HUDEP-2 (cell line): ENCODE data around the gene CAPN13.

Source experiments
- DNase-seq, 76 experiments: peaks; one replicate each; lab custom pipeline; 2025; ENCODE audit not compliant: unreplicated experiment in 76 of 76; lab: John Stamatoyannopoulos, UW

Gene CAPN13

DNA sequence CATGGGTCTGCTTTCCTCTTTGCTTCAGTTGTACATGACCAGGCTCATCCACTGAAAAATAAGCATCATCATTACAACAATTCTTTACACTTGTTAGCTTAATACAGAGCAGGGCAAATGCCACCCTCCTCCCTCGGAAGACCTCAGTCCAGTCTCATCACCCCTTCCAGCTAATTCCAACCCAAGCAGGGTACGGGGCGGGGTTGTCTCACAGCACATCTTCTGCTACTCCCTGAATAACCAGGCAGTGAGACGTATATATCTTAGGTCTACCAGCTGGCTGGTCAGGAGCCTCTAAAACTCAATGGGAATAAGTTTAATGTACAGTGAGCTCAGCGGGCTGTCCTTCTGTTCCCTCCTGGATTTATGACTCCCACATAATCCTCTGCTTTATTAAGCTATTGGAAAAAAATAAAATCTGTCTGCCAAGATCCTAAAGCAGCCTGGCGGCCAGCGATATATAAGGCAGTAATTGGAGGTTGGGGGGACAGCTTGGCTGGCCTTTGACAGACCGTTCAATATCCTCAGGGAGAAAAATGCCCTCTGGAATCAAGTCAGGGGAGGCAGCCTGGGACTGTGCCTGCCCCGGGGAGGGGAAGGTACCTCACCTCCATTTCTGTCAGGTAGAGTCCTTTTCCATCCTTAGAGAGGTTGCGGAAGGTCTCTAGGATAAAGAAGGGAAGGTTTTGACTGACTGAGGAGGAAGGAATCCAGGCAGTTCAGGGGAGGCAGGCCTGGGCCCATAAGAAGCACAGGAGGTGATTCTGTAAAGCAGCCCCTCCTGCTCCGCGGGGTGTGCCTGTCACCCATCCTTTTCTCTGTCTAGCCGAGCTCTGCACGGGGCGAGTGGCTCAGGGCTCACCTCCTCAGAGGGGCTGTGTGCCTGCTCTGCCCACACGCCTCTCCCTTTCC is 76.3 kb downstream of the CAPN13 start:
- DNase-seq = no peak

DNA sequence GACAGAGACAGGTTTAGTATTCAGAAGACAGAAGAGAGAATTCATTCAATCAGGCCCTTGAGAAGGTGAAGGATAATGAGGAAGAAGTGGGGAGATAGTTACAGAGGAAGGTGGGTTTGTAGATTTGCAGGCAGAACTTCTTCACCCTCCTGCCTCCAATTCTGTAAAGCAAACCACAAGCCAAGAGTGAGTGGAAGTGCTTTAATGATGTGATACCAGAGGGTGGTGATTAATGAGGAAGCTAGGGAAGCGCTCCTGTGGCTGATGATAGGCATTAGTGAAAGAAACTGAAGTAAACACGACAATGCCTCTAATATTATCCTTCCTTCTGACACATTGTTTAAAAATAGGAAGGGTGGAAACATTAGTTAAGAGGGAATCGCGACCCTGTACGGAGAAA is 78.2 kb downstream of the CAPN13 start:
- no peak for DNase-seq

- no peak for DNase-seq
Measured at GRCh38 chr2:30722936-30723725, 84.1 kb downstream of the CAPN13 start.

- DNase-seq = no peak
Measured at GRCh38 chr2:30721668-30722647, 85.3 kb downstream of the CAPN13 start.

DNA sequence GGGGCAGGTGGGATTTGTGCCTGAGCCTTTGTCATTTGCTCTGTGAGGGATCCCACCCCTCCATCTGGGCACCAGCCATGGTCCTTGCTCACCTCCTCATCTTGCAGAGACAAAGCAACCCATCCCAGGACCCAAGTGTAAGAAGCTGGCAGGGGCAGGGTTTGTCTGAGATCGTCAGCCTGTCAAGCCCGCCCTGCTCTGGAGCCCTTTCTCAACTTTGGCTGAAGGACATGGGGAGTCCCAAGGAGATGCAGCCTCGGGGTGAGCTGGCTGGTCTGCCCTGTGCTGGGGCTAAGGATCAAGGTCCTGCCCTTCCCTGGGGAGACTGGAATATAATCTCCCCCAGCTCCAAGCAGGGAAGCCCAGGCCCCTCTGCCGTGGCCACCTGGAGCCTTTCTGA is 86.0 kb downstream of the CAPN13 start:
- DNase-seq = no peak

DNA sequence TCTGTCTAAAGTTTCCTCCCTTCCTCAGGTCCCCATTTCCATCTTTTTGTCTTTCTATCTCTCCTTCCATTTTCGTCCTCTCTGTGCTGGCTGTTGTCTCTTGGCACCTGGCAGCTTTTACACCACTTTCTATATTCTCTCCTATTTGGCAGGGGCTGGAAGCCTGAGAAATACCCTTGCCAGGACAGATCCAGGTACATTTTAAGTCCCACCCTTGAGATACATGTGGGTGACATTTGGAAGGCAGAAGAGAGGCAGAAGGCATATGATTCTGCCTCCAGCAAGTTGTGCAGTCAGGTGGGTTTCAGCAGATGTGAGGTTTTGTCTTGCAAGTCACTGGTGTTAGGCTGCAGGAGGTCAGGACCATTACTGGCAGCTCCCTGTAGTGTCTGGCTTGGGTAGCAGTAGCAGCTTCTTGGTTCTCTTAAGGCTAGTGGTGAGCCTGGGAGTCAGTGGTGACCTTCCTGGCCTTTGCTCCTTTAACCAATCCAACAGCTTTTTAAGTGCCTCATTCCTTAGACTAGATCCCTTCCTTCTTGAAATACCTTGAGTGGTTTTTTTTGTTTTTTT is 90.1 kb downstream of the CAPN13 start:
- DNase-seq = no peak

- no peak for DNase-seq
Measured at GRCh38 chr2:30716123-30716900, 90.9 kb downstream of the CAPN13 start.

GRCh38 chr2:30714811-30715709 is 92.2 kb downstream of the CAPN13 start:
- DNase-seq = peak in 4 of 76 experiments; percentile 10 to 42 (median 18)

- no peak for DNase-seq
Measured at GRCh38 chr2:30713698-30714097, 93.5 kb downstream of the CAPN13 start.

DNA sequence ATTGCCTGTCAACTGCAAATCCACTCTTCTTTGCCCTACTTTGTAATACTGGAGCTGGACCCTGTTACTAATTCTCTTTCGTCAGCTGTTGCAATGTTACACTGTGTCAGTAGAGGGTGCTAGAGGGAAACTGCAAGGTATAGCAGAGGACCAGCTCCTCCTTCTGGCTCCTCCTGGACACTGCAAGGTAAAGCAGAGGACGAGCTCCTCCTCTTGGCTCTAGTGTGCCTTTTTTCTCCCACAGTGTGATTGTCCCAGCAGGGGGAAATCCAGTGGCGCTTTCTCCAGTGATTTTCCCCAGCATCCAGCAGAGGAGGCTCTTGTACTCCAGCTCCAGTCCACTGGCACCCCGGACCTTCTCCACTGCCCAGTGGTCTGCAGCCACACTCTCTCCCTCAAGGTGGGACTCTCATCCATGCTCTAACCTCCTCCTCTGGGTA is 95.6 kb downstream of the CAPN13 start:
- peak in 72 of 76 experiments; percentile 38 to 93 (median 80) for DNase-seq

GRCh38 chr2:30710461-30710860 is 96.8 kb downstream of the CAPN13 start:
- no peak for DNase-seq

DNA sequence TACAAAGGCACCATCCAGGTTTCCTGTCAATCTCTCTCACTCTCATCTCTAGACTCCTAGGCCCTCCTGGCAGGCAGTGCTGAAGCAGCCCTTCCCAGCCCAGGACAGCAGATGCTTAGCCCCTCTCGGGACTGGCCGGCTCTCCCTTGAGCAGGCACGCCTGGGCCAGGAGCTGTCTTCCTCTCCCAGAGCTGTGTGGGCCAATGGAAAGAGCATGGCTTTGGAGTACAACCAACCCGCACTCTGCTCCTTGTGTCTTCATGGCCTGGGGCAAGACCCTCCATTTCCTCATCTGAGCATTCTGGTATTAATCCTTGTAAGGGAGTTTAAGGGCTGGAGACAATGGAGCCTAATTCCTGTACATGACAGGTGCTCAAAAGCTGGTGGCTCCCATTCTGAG is 97.2 kb downstream of the CAPN13 start:
- DNase-seq = no peak

DNA sequence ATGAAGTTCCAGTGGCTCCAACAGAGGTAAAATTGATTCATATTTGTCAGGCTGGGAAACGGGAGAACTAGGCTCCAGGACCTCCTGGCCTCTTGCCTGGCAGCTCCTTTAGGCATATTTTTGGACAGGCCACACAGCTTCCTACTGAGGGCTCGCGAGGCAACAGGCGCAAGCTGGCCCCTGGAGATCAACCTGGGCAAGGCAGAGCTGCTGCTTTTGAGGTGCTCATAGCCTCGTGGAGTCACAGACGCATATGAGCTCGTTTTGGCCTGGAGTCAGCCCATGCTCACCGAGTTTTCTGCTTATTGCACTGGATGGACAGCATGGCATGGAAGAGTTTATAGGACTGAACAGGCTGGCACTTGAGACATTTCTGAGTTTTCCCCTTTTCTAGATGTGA is 97.7 kb downstream of the CAPN13 start:
- no peak for DNase-seq

DNA sequence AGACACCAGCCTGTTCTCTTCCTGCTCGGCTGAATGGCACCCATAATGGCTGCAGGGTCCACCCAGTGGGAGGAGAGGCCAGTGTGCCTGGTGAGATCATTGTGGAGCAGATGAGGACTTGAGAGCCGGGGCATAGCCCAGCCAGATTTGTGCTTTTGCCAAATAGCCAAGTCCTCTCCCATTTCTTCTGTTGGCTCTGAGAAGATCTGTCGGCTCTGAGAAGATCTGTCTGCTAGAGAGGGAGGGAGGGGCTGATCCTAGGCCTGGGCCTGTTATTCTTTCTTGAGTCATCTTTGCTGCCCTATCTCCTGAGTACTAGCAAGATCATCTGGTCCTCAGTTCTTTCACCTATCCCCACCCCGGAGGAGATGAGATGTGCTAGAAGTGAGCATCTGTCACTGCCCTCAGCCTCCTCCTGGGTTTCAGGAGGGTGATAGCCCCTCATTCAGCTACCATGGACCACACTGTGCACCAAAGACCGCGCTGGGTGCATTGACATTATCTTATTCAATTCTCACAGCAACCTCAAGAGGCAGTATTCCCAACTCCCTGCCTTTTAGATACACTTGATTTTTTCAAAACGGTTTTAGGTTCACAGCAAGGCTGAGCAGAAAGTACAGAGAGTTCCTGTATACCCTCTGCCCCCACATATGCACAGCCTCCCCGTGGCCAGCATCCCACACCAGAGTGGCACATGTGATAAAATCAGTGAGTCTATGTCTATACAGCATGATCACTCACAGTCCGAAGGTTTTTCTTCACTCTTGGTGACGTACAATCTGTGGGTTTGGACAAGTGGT is 98.6 kb downstream of the CAPN13 start:
- peak in 6 of 76 experiments; percentile 2 to 24 (median 13) for DNase-seq

DNA sequence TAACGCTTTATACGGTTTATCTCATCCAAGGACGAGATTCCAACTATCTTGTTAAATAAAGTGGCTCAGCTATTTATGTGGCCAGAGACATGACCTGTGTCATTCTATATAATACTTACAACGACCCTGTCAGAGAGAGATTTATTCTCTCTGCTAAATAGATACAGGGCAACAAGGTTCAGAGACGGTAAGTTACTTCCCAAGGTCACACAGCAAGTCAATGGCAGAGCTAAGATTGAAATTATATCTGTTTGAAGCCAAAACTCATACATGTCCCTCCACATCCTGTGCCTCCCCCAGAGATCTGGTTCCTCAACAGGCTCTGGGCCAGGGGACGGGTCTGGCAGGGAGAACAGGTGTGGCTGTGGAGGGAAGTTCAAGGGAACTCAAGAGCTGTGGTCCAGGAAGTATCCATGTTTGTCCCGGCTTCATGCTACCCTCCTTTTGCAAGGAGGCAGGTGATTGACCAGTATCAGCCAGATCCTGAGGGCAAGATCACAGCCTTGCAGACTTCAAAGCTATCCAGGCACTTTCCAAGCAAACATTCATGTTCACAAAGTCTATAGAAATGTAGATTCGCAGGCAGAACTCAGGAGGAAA is 99.8 kb downstream of the CAPN13 start:
- DNase-seq = no peak

- DNase-seq = peak in 67 of 76 experiments; percentile 4 to 77 (median 52)
Measured at GRCh38 chr2:30706534-30707303, 100.5 kb downstream of the CAPN13 start.
